IMR-90 (cell line): ENCODE results near the gene ELMO1. TPM values are rescaled to one million over a fixed set of nuclear protein-coding genes. Genes with fewer than 3 reads are reported as not detected.

ENCODE experiments used
- ATAC-seq: fragments of 200-7000 bp; cut with Tn5 transposase; 2 replicates; pipeline ENCODE4 v1.9.1; 2020; ENCODE audit warnings: low read depth, mild to moderate bottlenecking, moderate library complexity
- BruUV-seq: library from RNA; stranded (reverse); fragments of 400-500 nt; replicated peaks from 2 replicates; lab custom pipeline; 2021; lab: Mats Ljungman, UMichigan
- CTCF ChIA-PET: fragments of 300-600 bp; formaldehyde crosslinking; extraction: SDS; loops from one replicate; lab custom pipeline; 2021; ENCODE audit warnings: antibody characterized with exemption; lab: Yijun Ruan, JAX
- POLR2A ChIA-PET: fragments of 300-600 bp; sonication (Branson Sonifier 250); formaldehyde crosslinking; loops from one replicate; lab custom pipeline; 2022; ENCODE audit warnings: antibody characterized with exemption; ENCODE audit not compliant: unreplicated experiment; lab: Charles Lee
- DNase-seq: peaks from one replicate; pipeline ENCODE4 v3.0.0; 2013
- H2AFZ ChIP-seq: replicated peaks from 2 replicates; pipeline ENCODE3; 2013; ENCODE audit warnings: low read length, mild to moderate bottlenecking; ENCODE audit not compliant: poor library complexity
- H2AK5ac ChIP-seq: 2 replicates; pipeline ENCODE4 v1.6.1; 2013; ENCODE audit warnings: low read depth, low read length, inconsistent platforms
- H2AK9ac ChIP-seq: replicated peaks from 2 replicates; pipeline ENCODE3; 2013; ENCODE audit warnings: mild to moderate bottlenecking, low read depth, low read length, moderate library complexity; ENCODE audit not compliant: poor library complexity
- H2BK120ac ChIP-seq: 2 replicates; pipeline ENCODE4 v1.6.1; 2013; ENCODE audit warnings: low read depth, low read length, inconsistent platforms
- H2BK15ac ChIP-seq: 3 replicates; pipeline ENCODE4 v1.6.1; 2013; ENCODE audit warnings: low read depth, low read length, inconsistent platforms
- H2BK20ac ChIP-seq: 2 replicates; pipeline ENCODE4 v1.6.1; 2013; ENCODE audit warnings: low read depth, mild to moderate bottlenecking, inconsistent platforms, low read length, moderate library complexity
- H2BK5ac ChIP-seq: 2 replicates; pipeline ENCODE4 v1.6.1; 2013; ENCODE audit warnings: mild to moderate bottlenecking, low read depth, low read length, inconsistent platforms; ENCODE audit not compliant: poor library complexity, severe bottlenecking
- H3K14ac ChIP-seq: replicated peaks from 2 replicates; pipeline ENCODE4 v1.6.1; 2013; ENCODE audit warnings: low read depth, low read length, inconsistent platforms
- H3K18ac ChIP-seq: 2 replicates; pipeline ENCODE4 v1.6.1; 2013; ENCODE audit warnings: low read depth, low read length, control low read depth
- H3K23ac ChIP-seq: 2 replicates; pipeline ENCODE4 v1.6.1; 2013; ENCODE audit warnings: low read depth, low read length, inconsistent platforms
- H3K27ac ChIP-seq: 2 replicates; pipeline ENCODE4 v1.5.1; 2013; ENCODE audit warnings: mild to moderate bottlenecking, control low read depth, low read length; ENCODE audit not compliant: insufficient read depth
- H3K27me3 ChIP-seq: 2 replicates; pipeline ENCODE4 v1.6.1; 2013; ENCODE audit warnings: low read length; ENCODE audit not compliant: control insufficient read depth, insufficient read depth
- H3K36me3 ChIP-seq: 2 replicates; pipeline ENCODE4 v1.6.1; 2013; ENCODE audit warnings: low read length, mixed read lengths; ENCODE audit not compliant: control insufficient read depth, insufficient read depth
- H3K4ac ChIP-seq: 2 replicates; pipeline ENCODE4 v1.6.1; 2013; ENCODE audit warnings: low read depth, low read length, inconsistent platforms
- H3K4me1 ChIP-seq: 2 replicates; pipeline ENCODE4 v1.6.1; 2013; ENCODE audit warnings: low read length, mixed read lengths; ENCODE audit not compliant: control insufficient read depth, insufficient read depth
- H3K4me2 ChIP-seq: 2 replicates; pipeline ENCODE4 v1.6.1; 2013; ENCODE audit warnings: low read depth, mild to moderate bottlenecking, control low read depth, low read length, moderate library complexity
- H3K4me3 ChIP-seq: 2 replicates; pipeline ENCODE4 v1.5.1; 2013; ENCODE audit warnings: low read depth, mild to moderate bottlenecking, control low read depth, low read length, moderate library complexity; ENCODE audit not compliant: insufficient read depth
- H3K56ac ChIP-seq: 2 replicates; pipeline ENCODE4 v1.6.1; 2013; ENCODE audit warnings: low read length, inconsistent platforms; ENCODE audit not compliant: insufficient read depth; ENCODE audit errors: extremely low read depth
- H3K79me1 ChIP-seq, 2 experiments: 2 replicates each; pipeline ENCODE4 v1.6.1; 2013; ENCODE audit warnings: low read length in 2 of 2, inconsistent platforms in 1 of 2, low read depth in 1 of 2
- H3K9ac ChIP-seq: 2 replicates; pipeline ENCODE4 v1.6.1; 2013; ENCODE audit warnings: low read depth, low read length, control low read depth
- H3K9me1 ChIP-seq: 2 replicates; pipeline ENCODE4 v1.6.1; 2013; ENCODE audit warnings: low read length, inconsistent platforms; ENCODE audit not compliant: insufficient read depth
- H3K9me3 ChIP-seq: 2 replicates; pipeline ENCODE4 v1.6.1; 2013; ENCODE audit warnings: low read length; ENCODE audit not compliant: control insufficient read depth, insufficient read depth
- H4K20me1 ChIP-seq: 2 replicates; pipeline ENCODE4 v1.6.1; 2013; ENCODE audit warnings: low read length, inconsistent platforms; ENCODE audit not compliant: insufficient read depth
- H4K5ac ChIP-seq: 2 replicates; pipeline ENCODE4 v1.6.1; 2013; ENCODE audit warnings: mild to moderate bottlenecking, low read depth, low read length, control low read depth
- H4K8ac ChIP-seq, 2 experiments: 2 replicates each; pipeline ENCODE4 v1.6.1; 2013; ENCODE audit warnings: low read depth in 2 of 2, low read length in 2 of 2, control low read depth in 1 of 2, inconsistent platforms in 1 of 2
- H4K91ac ChIP-seq: 2 replicates; pipeline ENCODE4 v1.6.1; 2013; ENCODE audit warnings: low read depth, low read length, inconsistent platforms; ENCODE audit not compliant: insufficient read depth
- BHLHE40 ChIP-seq: fragments of 150-350 bp; IDR thresholded peaks from 2 replicates; pipeline ENCODE4 v1.6.1; 2016; ENCODE audit warnings: mild to moderate bottlenecking, low read depth, low read length
- CEBPB ChIP-seq: IDR thresholded peaks from 2 replicates; pipeline ENCODE4 v1.6.1; 2012; ENCODE audit warnings: low read depth, low read length, improper control_type of control experiment
- CHD1 ChIP-seq: IDR thresholded peaks from 2 replicates; pipeline ENCODE4 v1.6.1; 2012; ENCODE audit warnings: low read depth, low read length, improper control_type of control experiment
- CTCF ChIP-seq: conservative IDR thresholded peaks from 2 replicates; pipeline ENCODE4 v1.5.1; 2012; ENCODE audit warnings: mild to moderate bottlenecking, low read depth, low read length, improper control_type of control experiment
- ELK1 ChIP-seq: fragments of 150-350 bp; IDR thresholded peaks from 2 replicates; pipeline ENCODE4 v1.6.1; 2016; ENCODE audit warnings: low read depth, mild to moderate bottlenecking, low read length, moderate library complexity, borderline replicate concordance
- FOS ChIP-seq: fragments of 150-350 bp; IDR thresholded peaks from 2 replicates; pipeline ENCODE4 v1.6.1; 2016; ENCODE audit warnings: low read depth, low read length
- MAFK ChIP-seq: IDR thresholded peaks from 2 replicates; pipeline ENCODE4 v1.6.1; 2012; ENCODE audit warnings: low read depth, low read length, improper control_type of control experiment
- MAZ ChIP-seq: IDR thresholded peaks from 2 replicates; pipeline ENCODE4 v1.6.1; 2012; ENCODE audit warnings: low read depth, mild to moderate bottlenecking, low read length, improper control_type of control experiment, moderate library complexity, borderline replicate concordance
- MXI1 ChIP-seq: IDR thresholded peaks from 2 replicates; pipeline ENCODE4 v1.6.1; 2012; ENCODE audit warnings: low read depth, mild to moderate bottlenecking, low read length, moderate library complexity, borderline replicate concordance
- NFE2L2 ChIP-seq: fragments of 150-350 bp; IDR thresholded peaks from 2 replicates; pipeline ENCODE4 v1.6.1; 2016; ENCODE audit warnings: low read depth, mild to moderate bottlenecking, low read length
- POLR2A ChIP-seq: IDR thresholded peaks from 2 replicates; pipeline ENCODE4 v1.6.1; 2012; ENCODE audit warnings: mild to moderate bottlenecking, low read depth, low read length
- RAD21 ChIP-seq: IDR thresholded peaks from 2 replicates; pipeline ENCODE4 v1.6.1; 2012; ENCODE audit warnings: low read length, improper control_type of control experiment
- RCOR1 ChIP-seq: IDR thresholded peaks from 2 replicates; pipeline ENCODE4 v1.6.1; 2012; ENCODE audit warnings: mild to moderate bottlenecking, low read length, improper control_type of control experiment; ENCODE audit not compliant: insufficient replicate concordance
- RFX5 ChIP-seq: IDR thresholded peaks from 2 replicates; pipeline ENCODE4 v1.8.0; 2012; ENCODE audit warnings: low read depth, mild to moderate bottlenecking, low read length, moderate library complexity
- SMC3 ChIP-seq: fragments of 150-350 bp; IDR thresholded peaks from 2 replicates; pipeline ENCODE4 v1.6.1; 2016; ENCODE audit warnings: low read depth, mild to moderate bottlenecking, antibody characterized with exemption, low read length, moderate library complexity
- WGBS, 2 experiments: methylation state at CpG; one replicate each; pipeline versions ENCODE4 v1.1.5 to v1.1.7; 2013; ENCODE audit warnings: missing lambda C conversion rate in 2 of 2; ENCODE audit not compliant: insufficient read length in 1 of 2; ENCODE audit errors: extremely low coverage in 2 of 2; 5-methylcytosine and 5-hydroxymethylcytosine counted together
- dilution Hi-C: fragments of 300-500 bp; cut with HindIII; formaldehyde crosslinking; loops from one replicate; pipeline ENCODE4 v1.14.3; 2018; ENCODE audit warnings: low sequenced_read_pairs; ENCODE audit not compliant: unreplicated experiment
- in situ Hi-C: fragments of 300-500 bp; cut with MboI; formaldehyde crosslinking; loops from 3 replicates; pipeline ENCODE4 v1.14.3; 2019; ENCODE audit warnings: low sequenced_read_pairs, inconsistent platforms, mixed read lengths
- intact Hi-C: fragments of 100-400 bp; cut with micrococcal nuclease; formaldehyde crosslinking; loops from 2 replicates; pipeline ENCODE4 v1.10.0; 2022
- polyA plus RNA-seq, 3 experiments: library from polyadenylated mRNA; depleted of rRNA; stranded (reverse); fragments of >200 nt; gene quantifications; 2 replicates each; pipeline ENCODE4 v1.2.3, GENCODE V29; 2012; ENCODE audit warnings: low replicate concordance in 1 of 3
- total RNA-seq: library from RNA; depleted of rRNA; stranded (reverse); fragments of >200 nt; gene quantifications from 2 replicates; pipeline ENCODE4 v1.2.3, GENCODE V29; 2012
- TF ChIP-seq, protein P1 (sequence below): fragments of 150-350 bp; IDR thresholded peaks from 2 replicates; pipeline ENCODE4 v1.6.1; 2017; ENCODE audit warnings: mild to moderate bottlenecking, antibody characterized with exemption, low read length, low read depth

ELMO1 gene
- total and polyA plus RNA-seq, 2 of the 4 experiments (the other 2 are of a cell fraction) = 0.03 TPM; not detected in 1

GRCh38 chr7:37488163-37488764 is 39.6 kb upstream of the ELMO1 start:
- TF ChIP-seq CTCF (no peak), RAD21 (no peak), BHLHE40 (no peak), MXI1 (no peak), SMC3 (no peak), RFX5 (no peak), CHD1 (no peak), ELK1 (no peak), FOS (no peak), POLR2A (no peak), MAZ (no peak), CEBPB (no peak), MAFK (no peak), NFE2L2 (no peak), RCOR1 (no peak)
- TF ChIP-seq, protein P1, sequence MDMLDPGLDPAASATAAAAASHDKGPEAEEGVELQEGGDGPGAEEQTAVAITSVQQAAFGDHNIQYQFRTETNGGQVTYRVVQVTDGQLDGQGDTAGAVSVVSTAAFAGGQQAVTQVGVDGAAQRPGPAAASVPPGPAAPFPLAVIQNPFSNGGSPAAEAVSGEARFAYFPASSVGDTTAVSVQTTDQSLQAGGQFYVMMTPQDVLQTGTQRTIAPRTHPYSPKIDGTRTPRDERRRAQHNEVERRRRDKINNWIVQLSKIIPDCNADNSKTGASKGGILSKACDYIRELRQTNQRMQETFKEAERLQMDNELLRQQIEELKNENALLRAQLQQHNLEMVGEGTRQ = no peak
- Histone ChIP-seq H4K91ac (no peak overlapping the region), H2AFZ (no peak overlapping the region), H2BK120ac (no peak overlapping the region), H2BK20ac (no peak overlapping the region), H2AK5ac (no peak overlapping the region), H3K14ac (no peak overlapping the region), H4K5ac (no peak overlapping the region), H3K9me3 (peaks cover 9% of the 10 kb centered on the region), H3K23ac (no peak overlapping the region), H3K36me3 (no peaks in the 10 kb centered on the region), H4K8ac (no peak overlapping the region), H3K18ac (no peak overlapping the region), H4K20me1 (no peaks in the 10 kb centered on the region), H3K4me1 (no peaks in the 10 kb centered on the region), H3K4me2 (no peak overlapping the region), H2BK15ac (no peak overlapping the region), H2BK5ac (no peak overlapping the region), H3K9me1 (no peaks in the 10 kb centered on the region), H2AK9ac (no peak overlapping the region), H3K27ac (no peak overlapping the region), H3K9ac (no peak overlapping the region), H3K56ac (no peak overlapping the region), H3K4me3 (no peak overlapping the region), H3K79me1 (no peaks in the 10 kb centered on the region), H3K27me3 (no peaks in the 10 kb centered on the region), H3K4ac (no peak overlapping the region)
- ATAC-seq (no peak), DNase-seq (no peak)
- in situ Hi-C loops (no loop called here), dilution Hi-C loops (no loop called here), intact Hi-C loops (no loop called here)
- no TSS peak for BruUV-seq
- ChIA-PET POLR2A (no interaction called here), CTCF (interaction anchor here (0.6 kb wide), 1 partner anchor 1616 kb away, joined by 3 read pairs; no protein-coding TSS in a partner anchor)
- 80% methylated on average over 1 of the region's 3 CpGs; no CpG with 5 or more reads in 1 of the 2 experiments for WGBS, 2 experiments
